HL-60 (cell line): ENCODE measurements around the gene PRMT3.

Experiments used
- DNase-seq, 2 experiments: peaks; one replicate each; pipeline ENCODE4 v3.0.0-alpha.2; 2010 to 2020; ENCODE audit warnings: low read depth in 1 of 2, low spot score in 1 of 2
- H3K27ac ChIP-seq: fragments of 250-450 bp; sonication (Bioruptor Pico); replicated peaks from 2 replicates; pipeline ENCODE4 v1.5.1; 2020; ENCODE audit warnings: mild to moderate bottlenecking, moderate library complexity
- H3K27me3 ChIP-seq: fragments of 250-450 bp; sonication (Bioruptor Pico); 2 replicates; pipeline ENCODE4 v1.5.1; 2021; ENCODE audit warnings: mild to moderate bottlenecking, moderate library complexity; ENCODE audit not compliant: insufficient read depth, poor library complexity, severe bottlenecking
- H3K4me3 ChIP-seq: replicated peaks from 2 replicates; pipeline ENCODE4 v1.5.1; 2011; ENCODE audit warnings: mild to moderate bottlenecking, control low read depth, low read length; ENCODE audit not compliant: insufficient read depth
- GABPA ChIP-seq: IDR thresholded peaks from 2 replicates; pipeline ENCODE4 v1.6.1; 2012; ENCODE audit warnings: low read depth
- POLR2AphosphoS5 ChIP-seq: IDR thresholded peaks from 2 replicates; pipeline ENCODE4 v1.6.1; 2012; ENCODE audit warnings: low read depth
- REST ChIP-seq: IDR thresholded peaks from 2 replicates; pipeline ENCODE4 v1.6.1; 2012; ENCODE audit warnings: low read depth; ENCODE audit not compliant: insufficient replicate concordance
- SPI1 ChIP-seq: IDR thresholded peaks from 2 replicates; pipeline ENCODE4 v1.6.1; 2012; ENCODE audit warnings: low read depth, mild to moderate bottlenecking, borderline replicate concordance
- TF ChIP-seq, protein P1 (sequence below): IDR thresholded peaks from one replicate; pipeline ENCODE4 v1.5.1; 2011; ENCODE audit warnings: low read length, control low read depth, inconsistent platforms; ENCODE audit not compliant: insufficient read depth

Gene PRMT3

DNA sequence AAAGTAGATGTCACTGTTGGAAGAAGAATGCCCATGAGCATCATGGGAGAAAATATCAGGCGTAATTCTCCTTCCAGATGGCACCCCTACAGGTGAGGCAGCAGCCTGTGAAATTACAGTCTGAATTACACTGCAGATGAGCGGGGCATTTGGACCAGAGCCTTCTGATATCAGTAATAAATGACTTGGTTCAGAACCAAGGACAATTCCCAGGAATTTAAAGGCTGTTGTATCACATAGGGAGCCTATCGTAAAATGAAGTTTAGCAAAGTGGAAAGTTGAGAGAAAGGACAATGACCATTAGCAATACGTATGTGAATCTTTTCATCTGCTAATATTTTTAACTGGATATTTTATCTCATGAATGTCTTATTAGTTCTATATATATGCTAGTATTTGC is 61.3 kb downstream of the PRMT3 start:
- no peak overlapping the region for H3K4me3 ChIP-seq
- no peak for DNase-seq
- no peak for TF ChIP-seq SPI1
- TF ChIP-seq REST = peak; percentile 36
- H3K27me3 ChIP-seq = no peaks in the 10 kb centered on the region
- no peak overlapping the region for H3K27ac ChIP-seq

DNA sequence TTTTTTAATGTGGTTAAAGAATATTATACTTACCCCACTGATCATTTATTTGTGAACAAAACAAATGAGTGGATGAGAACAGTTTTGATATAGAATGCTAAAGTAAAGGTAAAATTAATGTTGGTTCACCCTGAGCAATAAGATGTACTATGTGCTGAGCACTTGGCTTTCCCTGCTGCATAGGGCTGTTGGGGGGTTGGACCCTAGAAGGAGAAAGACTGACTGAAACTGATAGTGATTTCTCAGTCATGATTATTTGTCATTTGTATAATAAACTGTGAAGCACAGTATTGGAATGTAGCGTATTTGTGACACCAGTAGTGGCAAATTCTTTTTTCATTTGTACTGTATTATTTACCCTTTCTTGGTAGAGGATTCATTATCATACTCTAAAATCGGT is 63.3 kb downstream of the PRMT3 start:
- no peak for DNase-seq
- Histone ChIP-seq H3K4me3 (no peak overlapping the region), H3K27me3 (no peaks in the 10 kb centered on the region), H3K27ac (peak overlapping the region; percentile 21; the same call in 1 of the 2 replicates)
- TF ChIP-seq, protein P1, sequence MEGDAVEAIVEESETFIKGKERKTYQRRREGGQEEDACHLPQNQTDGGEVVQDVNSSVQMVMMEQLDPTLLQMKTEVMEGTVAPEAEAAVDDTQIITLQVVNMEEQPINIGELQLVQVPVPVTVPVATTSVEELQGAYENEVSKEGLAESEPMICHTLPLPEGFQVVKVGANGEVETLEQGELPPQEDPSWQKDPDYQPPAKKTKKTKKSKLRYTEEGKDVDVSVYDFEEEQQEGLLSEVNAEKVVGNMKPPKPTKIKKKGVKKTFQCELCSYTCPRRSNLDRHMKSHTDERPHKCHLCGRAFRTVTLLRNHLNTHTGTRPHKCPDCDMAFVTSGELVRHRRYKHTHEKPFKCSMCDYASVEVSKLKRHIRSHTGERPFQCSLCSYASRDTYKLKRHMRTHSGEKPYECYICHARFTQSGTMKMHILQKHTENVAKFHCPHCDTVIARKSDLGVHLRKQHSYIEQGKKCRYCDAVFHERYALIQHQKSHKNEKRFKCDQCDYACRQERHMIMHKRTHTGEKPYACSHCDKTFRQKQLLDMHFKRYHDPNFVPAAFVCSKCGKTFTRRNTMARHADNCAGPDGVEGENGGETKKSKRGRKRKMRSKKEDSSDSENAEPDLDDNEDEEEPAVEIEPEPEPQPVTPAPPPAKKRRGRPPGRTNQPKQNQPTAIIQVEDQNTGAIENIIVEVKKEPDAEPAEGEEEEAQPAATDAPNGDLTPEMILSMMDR = no peak
- no peak for TF ChIP-seq SPI1

- Histone ChIP-seq H3K4me3 (no peak overlapping the region), H3K27me3 (no peaks in the 10 kb centered on the region), H3K27ac (peak overlapping the region; percentile 21; the same call in 1 of the 2 replicates)
- peak; percentile 22 to 30 for DNase-seq
- no peak for TF ChIP-seq GABPA
- TF ChIP-seq, protein P1 = no peak
- TF ChIP-seq REST = no peak
- no peak for TF ChIP-seq SPI1
- TF ChIP-seq POLR2AphosphoS5 = no peak
Observed at GRCh38 chr11:20451568-20451967, 64.1 kb downstream of the PRMT3 start.

- H3K4me3 ChIP-seq = no peak overlapping the region
- H3K27me3 ChIP-seq = no peaks in the 10 kb centered on the region
- TF ChIP-seq POLR2AphosphoS5 = no peak
- no peak for TF ChIP-seq REST
- no peak for TF ChIP-seq GABPA
- TF ChIP-seq, protein P1 = no peak
- TF ChIP-seq SPI1 = no peak
- DNase-seq = no peak
- no peak overlapping the region for H3K27ac ChIP-seq
Observed at GRCh38 chr11:20452585-20452984, 65.1 kb downstream of the PRMT3 start.
